Measurements from ENCODE around the gene NOL4L.
A peak's percentile ranks its signal among the peaks of the same experiment; 100 is the strongest.

NOL4L gene

DNA sequence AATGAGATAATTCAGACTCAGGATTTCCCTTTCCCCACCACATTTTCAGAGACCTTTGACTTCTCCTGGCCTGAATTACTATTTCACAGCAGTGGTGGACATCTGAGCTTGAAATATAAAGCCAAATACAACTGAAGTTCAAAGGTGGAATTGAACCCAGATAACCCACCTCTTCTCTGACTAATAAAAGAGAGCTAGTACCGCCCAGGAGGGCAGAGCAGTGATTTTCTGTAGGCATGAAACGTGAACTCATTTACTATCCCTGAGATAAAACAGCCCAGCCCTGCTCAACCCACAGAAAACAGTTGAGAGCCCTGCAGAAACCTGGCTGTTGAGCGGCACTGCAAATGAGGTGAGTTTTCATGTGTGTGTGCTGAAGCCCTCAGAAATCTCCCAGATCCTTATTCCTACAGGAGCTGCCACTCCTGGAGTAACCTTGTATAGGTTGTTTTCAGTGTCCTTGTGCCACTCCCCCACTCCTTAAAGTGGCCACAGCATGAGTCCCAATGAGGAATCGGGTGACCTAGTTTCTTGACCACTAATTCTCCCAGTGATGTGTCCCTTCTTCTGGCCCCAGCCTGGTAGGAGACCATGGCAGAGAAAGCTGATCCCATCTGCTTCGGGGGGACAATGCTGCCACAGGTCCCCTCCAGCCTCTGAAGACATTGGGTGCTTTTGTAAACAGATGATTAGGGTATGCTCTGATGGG, 99.2 kb downstream of the NOL4L start:
- no peak for DNase-seq

DNA sequence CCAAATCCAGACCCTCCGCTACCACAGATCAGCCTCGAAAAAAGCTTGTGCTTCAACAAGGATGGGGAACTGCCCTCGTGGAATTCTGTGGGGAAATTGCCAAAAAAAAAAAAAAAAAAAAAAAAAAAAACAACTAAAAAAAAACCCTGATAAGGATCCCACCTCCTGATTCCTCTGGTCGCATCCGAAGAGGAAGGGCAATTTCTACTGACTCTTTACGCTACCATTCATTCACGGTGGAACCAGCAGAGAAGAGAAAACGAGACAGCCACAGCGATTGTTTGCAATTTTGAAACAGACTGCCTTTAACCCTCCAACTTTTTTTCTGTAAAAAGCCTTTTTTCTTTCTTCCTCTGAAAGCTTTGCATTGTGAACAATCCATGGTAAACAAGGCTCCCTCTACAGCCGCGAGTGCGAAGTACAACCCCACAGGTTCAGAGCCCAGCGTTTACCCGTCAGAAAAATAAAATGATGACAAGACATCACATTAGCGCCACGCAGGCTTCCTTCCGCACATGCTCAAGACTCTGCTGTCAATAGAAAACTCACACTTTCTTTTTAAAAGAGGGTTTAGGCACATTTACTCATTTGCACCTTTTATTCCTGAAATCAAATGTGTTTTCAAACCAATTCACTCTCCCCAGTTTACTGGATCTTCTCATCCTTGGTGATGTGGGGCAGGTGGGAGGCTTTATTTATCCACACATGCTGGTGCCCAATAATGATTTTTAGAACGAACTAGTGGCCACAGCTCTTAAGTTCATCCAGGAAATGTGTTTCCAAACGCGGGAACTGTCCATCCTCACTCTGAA, 100.0 kb downstream of the NOL4L start:
- peak in 43 of 51 donors; percentile 18 to 88 (median 61) for DNase-seq

DNA sequence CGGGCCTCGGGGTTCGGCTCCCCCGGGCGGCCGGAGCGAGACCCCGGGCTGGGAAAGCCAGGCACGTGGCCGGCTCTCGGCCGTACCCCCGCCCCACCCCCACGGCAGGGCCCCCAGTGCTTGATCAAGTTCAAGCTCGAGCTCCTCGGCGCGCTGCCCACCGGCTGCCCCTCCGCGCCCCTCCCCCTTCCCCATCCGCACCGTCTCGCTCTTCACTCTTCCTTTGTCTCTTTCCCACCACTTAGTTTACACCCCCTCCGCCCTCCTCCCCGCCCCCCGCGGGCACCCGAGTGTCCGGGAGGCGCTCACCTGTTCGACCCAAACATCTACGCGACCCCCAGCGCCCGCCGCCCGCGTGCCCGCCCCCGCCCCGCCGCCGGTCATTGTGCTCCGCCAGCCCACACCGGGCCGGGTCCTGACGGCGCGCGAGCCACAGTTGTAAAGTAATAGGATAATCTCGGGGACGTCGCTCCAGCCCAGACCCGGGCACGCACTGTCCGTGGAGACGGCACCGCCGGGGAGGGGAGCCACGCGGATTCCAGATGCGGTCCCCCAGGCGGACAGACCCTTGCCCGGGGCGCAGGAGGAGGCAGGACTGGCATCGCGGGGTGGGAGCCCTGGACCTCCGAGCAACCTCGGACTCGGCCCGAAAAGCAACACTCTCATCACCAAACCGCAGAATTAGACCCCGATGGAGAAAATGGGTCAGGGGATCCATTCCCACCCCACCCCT, 100.7 kb downstream of the NOL4L start:
- DNase-seq: peak in 19 of 51 donors; percentile 29 to 70 (median 52)

DNA sequence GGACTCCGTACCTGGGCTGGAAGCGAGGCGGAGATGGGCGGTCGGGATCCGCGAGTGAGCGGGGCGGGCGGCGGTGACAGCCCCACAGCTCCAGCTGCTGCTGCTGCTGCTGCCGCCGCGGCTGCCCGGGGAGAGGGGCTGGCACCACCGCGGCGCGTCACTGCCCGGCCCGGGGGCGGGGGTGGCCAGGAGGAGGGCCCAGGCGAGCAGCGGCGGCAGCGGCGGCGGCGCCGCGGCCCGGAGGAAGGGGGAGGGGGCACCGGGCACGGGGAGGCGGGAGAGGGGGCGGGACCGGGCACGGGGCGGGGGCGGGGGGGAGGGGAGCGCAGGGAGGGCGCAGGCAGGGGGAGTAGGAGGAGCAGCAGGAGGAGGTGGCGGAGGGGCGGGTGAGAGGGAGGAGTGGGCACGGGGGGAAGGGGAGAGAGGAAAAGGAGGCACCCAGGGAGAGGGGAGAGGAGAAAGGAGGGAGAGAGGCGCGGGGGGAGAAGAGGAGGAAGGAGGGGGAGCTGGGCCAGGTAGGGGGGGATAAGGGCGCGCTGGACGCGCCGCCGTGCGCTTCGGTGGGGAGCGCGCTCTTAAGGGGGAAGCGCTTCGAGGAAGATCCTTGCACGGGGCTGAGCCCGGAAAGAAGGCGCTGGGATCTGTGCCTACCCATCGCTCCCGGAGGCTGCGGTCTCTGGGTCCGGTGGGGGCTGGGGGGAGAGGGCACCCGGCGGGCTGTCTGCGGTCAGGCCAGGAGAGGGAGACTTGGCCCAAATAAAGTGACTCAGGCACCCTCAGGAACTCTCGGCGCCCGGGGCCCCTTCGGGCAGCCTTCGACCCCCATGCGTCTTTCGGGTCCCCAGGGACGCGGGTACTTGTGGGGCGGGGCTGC, 101.5 kb downstream of the NOL4L start:
- peak in 45 of 51 donors; percentile 29 to 91 (median 77) for DNase-seq

DNA sequence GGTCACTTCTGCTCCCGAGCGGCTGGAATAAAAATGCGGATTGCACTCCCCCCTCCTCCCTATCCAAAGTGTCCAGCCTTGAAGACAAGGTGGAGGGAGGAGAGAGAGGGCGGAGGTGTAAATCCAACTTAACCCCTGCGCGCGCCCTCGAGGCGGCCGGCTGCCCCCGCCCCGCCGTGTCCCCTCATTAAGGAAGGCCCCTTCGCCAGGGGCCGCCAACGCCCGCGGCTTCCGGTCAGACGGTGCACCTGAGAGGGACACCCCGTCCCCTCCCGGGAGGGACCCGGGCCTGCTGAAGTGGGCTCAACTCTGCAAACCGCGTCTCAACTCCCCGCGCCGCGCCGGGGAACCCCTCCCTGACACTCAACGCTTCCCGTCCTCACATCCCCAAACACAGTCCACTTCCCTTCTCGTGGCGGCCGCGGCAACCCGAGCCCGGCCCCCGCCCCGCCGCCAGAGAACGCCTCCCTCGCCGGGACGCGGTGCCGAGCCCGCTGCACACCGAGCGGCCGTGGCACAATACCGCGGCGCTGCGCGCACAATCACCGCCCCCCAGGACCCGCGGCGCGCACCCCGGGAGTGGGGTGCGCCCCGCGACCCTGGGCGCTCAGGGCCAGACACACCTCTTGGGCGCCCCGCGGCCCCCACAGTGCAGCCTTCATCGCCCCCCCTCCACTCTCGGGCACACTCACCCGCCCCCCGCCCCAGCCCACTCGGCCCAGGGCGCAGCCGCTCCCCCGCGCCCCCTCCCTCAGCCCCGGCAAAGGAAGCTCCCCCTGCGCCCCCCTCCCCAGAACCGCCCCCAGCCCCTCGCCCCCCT, 102.5 kb downstream of the NOL4L start:
- DNase-seq: peak in 11 of 51 donors; percentile 11 to 56 (median 33)

DNA sequence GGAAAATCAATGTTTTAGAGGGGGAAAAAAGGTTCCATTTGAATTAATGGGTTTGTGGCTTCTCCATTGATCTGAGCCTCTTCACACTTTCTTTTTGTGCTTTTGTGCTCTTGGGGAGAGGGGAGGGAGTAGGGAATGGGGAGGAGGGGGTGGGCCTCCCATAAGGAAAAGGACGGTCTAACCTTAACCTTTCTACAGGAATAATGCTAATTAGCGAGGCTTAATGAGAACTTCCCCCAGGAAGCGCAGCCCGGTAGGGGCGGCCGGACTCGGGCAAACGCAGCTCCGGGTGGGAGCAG, 103.0 kb downstream of the NOL4L start:
- DNase-seq: no peak

DNA sequence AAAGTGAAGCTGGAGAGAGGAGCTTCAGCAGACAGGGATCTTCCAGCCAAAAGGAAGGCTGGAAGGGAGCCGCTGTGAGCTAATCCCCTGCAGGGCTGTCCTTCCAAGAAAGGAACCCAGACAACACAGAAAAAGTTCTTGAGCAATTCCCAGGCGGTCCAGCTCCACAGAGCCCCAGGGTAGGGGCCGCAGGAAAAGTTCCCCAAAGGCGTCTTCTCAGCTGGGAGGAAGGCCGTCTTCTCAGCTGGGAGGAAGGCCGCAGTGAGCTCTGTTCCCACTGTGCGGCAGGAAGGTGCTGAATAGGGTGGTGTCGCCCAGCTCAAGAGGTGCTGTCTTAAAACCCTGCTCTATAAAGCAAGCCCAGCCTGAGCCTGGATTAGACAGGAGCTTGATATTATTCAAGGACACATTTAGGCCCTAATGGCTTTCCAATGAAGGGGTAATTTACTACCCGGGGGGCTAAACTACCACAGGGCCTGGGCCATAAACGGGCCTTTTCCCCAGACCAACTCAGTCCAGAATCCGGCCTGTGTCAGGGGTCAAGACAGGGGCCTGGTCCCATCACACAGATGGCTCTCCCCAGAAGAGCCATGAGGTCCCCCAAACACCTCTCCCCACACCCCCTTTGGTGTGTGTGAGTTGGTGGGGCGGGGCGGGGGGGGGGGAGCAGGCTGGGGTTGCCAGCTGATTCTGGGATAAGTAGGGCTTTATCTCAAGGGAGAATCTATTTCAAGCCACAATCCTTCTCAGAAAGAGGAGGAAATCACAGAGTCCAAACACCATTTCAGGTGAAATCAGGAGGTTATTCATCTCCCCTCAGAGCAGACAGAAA, 103.6 kb downstream of the NOL4L start:
- DNase-seq: peak in 3 of 51 donors; percentile 29

DNA sequence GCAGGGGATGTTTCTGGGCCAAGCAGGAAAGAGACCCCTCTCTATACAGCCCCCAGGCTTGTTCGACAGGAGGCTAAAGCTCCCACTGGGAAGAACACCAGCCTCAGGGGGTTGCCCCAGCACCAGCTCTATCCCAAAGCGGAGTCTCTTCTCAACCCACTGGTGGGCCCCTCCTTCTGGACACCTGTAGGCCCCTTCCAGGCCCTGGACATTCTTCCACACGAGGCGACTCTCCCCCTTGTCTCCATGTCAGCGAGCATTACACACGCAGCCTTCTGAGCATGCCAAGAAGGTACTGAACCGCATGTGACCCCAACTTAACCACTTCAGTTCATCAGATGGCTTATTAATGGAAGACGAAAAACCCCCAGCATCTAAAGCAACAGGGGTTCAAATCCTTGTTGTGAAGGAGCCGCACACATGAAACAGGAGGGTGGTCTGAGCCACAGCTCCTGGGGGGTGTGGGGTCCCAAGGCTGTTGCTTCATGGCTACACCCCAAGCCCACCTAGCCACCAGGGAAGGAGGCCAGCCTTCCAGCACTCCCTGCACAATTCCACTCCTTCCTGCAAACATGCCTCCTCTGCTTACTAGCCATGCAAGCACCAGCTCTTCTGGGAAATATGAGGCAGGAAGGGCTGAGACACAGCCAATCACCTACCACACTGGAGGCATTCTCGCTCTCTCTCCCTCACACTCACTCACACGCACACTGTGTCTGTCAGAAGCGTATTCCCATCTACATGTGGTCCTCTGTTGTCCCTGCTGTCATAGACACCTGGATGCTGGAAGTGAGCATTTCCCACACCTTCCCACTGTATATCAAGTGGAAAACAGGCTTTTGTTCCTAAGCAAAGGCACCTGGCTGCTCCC, 104.5 kb downstream of the NOL4L start:
- peak in 3 of 51 donors; percentile 18 to 33 (median 28) for DNase-seq

DNA sequence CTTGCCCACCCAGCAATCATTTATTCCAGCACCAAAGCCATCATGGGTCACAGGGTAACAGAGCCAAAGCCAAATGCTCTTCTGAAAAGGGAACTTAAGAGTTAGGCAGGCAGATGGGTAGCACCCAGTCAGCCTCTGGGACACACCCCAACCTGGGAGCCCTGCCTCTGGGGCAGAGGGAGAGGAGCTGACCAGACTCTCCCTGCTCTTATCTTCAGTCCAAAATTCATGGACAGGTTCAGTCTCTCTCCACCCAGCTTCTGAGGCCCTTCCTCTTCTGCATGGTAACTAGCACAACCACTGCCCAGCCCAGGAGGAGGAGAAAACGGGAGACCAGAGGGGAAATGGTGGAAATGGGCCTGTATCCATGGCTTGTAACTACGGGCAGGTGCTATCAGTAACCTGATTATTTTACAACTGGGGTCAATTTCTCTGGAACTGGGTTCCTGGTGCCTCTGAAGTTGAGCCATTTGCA, 105.4 kb downstream of the NOL4L start:
- no peak for DNase-seq

DNA sequence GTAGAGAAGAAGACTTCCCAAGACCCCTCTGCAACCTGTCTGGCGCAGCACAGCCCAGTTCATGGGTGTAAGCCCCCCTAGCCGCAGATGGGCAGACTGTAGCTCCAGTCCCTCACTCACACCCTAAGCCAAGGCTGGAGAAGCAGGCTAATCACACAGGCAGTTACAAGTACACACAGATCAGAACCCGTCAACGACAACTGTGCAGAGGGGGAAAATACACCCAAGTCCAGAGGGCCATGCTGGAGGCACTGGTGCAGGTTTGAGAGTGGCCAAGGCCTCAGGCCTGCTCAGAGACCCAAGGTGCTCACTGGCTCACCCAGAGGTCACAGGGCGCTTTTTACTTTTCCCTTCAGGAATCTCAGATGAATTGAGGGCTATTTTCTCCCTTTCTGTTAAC, 106.1 kb downstream of the NOL4L start:
- DNase-seq: no peak

DNA sequence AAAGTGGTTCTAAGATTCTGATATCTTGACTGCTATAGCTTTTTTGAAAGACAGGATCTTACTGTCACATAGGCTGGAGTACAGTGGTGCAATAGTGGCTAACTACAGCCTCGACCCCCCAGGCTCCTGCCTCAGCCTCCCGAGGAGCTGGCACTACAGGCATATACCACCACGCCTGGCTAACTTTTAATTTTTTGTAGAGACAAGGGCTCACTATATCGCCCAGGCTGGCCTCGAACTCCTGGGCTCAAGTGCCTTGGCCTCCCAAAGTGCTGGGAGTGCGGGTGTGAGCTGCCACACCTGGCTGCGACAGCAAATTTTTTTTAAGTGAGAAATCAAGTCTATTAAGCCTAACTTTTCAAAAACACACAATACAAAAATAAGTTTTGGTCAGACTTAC, 106.6 kb downstream of the NOL4L start:
- DNase-seq: no peak

DNA sequence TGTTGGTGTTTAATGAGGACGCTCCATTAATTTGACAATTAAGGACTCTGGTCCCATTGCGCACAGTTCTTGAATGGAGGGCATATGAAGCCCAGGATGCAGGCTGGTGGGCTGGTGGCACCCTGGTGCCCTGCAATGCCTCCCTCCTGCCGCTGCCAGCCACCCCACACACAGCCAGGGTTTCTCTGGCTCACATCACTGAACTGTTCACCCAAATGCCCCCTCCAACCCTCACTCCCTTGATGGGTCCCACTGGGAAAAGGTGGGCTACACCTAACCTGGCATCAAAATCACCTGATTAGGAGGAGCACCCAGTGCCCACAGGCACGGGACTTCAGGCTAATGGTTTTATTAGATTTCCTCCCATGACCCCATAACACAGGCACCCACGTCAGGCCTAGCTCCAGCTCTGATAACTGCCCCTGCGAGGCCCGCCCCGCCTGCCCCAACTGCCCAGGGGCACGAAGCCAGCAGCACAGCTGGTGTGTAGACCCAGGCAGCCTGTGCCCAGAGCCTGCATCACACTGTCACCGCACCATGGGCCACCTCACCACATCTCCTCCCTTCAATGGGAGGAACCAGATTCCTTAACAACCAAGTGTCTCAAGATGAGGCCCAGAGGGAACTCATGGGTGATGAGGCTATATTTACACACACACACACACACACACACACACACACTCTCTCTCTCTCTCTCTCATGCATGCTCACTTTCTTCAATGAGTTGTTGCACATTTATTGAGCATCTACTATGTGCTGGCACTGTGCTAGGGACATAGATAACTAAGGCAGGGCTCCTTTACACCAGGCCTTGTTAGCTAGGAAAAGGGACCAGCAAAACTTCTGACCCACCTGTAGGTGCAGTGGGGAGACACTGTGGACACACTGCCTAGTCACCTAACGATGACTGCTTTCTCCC, 107.3 kb downstream of the NOL4L start:
- DNase-seq: peak in 13 of 51 donors; percentile 17 to 56 (median 28)

DNA sequence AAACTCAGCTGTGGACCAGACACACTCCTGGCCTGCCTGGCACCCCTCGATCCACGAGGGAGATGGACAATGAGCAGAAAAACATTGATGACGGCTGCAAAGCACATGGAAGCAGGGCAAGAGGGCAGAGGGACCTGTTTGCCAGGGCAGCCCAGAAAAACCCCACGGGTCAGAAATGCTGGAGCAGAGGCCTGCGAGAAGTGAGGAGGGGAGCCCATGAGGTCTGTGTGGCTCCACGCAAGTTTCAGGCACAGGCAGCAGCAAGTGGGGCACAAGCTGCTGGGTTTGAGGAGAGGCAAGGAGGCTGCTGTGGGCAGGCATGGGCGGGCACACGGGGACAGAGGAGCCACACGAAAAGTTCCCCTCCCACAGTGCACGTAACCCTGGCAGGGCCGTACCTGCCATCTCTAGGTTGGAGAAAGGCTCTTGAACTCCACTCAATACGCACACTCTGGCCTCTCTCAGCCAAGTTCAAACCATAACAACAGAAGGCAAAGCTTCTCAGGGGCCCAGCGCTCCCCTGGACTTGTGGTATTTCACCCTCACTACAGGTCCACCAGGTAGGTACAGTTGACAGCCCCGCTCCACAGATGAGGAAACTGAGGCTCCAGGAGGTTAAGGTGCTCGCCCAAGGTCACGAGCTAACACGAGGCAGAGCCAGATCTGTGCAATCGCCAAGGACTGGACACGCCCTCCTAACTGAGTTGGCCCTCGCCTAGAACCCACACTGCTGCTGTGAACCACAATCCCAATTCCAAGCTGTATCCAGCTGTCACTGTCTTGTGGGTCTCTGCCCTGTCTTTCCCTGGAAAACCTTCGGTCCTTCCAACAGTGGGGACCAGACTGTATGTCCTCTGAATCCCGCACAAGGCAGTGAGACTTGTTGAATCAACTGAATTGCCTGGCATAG, 108.2 kb downstream of the NOL4L start:
- DNase-seq: no peak

DNA sequence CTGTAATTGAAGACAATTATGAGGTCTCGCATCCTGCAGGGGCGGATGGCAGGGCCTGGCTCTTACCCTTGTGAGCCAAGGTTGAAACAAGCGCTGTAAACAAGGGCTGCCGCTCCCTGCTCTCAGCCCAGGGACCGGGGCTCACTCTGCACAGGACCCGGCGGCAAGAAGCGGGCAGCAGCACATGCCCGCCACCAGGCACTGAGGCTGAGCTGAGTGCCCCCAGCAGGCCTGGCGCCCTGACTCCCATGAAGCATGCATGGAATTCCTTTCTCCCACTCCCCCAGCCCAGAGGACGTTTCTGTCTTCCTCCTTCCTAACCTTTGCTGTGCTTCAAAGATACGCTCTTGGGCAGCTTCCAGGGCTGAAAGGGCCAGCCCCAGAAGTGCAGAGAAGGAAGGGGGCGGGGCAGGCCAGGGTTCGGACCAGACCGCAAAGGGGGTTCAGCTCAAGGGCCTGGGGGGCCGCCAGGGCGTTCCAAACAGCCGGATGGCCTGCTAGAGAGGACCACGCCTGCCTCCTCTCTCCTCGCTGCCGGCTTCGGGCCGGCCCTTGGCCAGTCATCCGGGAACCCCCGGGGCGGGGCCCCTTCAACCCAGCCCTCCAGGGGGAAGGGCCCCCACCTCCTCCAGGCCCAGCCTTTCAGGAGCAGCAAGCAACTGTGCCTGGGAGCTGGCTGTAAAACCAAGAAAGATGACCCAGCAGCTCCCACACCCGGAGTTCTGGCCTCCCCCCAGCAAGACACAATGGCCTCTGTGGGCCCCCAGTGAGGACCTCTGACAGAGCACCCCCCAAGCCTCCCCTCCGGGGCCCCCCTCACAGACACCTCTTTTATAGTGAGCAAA, 109.9 kb downstream of the NOL4L start:
- DNase-seq: peak in 44 of 51 donors; percentile 35 to 88 (median 64)

DNA sequence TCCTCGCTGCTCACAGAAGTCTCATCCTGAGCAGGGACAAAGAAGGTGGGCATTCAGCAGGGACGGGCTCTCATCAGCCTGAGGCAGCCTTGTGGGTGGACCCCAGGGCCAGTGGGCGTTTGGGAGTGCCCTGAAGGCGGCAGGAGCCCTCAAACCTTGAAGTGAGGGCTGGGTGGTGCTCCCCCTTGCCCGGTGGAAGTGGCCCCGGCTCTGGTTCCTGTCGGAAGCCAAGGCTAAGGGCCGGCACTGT, 110.5 kb downstream of the NOL4L start:
- DNase-seq: peak in 1 of 51 donors; percentile 16

Data from hypothalamus (tissue), 51 donors.